CD14-positive monocyte (primary cell): ENCODE measurements around the gene USP11. TPM values are rescaled to one million over a fixed set of nuclear protein-coding genes. Genes with fewer than 3 reads are reported as not detected.
A peak's percentile ranks its signal among the peaks of the same experiment; 100 is the strongest.

Experiments
- DNase-seq, 3 donors: peaks; one replicate each; pipeline ENCODE4 v3.0.0-alpha.2; 2011 to 2022
- H2AFZ ChIP-seq: 2 replicates; pipeline ENCODE4 v1.6.0; 2012; ENCODE audit warnings: mild to moderate bottlenecking, low read depth, low read length, inconsistent platforms; ENCODE audit not compliant: insufficient read depth, poor library complexity, severe bottlenecking
- H3K27ac ChIP-seq, 2 donors: 1 replicate in 1 of 2; 2 replicates in 1 of 2; pipeline ENCODE4 v1.5.1; 2012 to 2013; ENCODE audit warnings: low read length in 2 of 2, control low read depth in 1 of 2, inconsistent platforms in 1 of 2, low read depth in 1 of 2, mild to moderate bottlenecking in 1 of 2
- H3K27me3 ChIP-seq, 2 donors: one replicate each; pipeline versions ENCODE4 v1.6.0 to v1.6.1; 2011 to 2013; ENCODE audit warnings: low read length in 2 of 2; ENCODE audit not compliant: control insufficient read depth in 2 of 2, insufficient read depth in 2 of 2
- H3K36me3 ChIP-seq, 2 donors: replicated peaks in 1 of 2; 1 replicate in 1 of 2; 2 replicates in 1 of 2; pipeline versions ENCODE4 v1.5.1 to v1.6.1; 2012 to 2013; ENCODE audit warnings: low read length in 2 of 2, control low read depth in 1 of 2, inconsistent platforms in 1 of 2, mild to moderate bottlenecking in 1 of 2; ENCODE audit not compliant: insufficient read depth in 2 of 2, control insufficient read depth in 1 of 2
- H3K4me1 ChIP-seq, 2 donors: 1 replicate in 1 of 2; 2 replicates in 1 of 2; pipeline versions ENCODE4 v1.5.1 to v1.6.1; 2012 to 2013; ENCODE audit warnings: low read length in 2 of 2, control low read depth in 1 of 2, inconsistent platforms in 1 of 2, mild to moderate bottlenecking in 1 of 2, moderate library complexity in 1 of 2; ENCODE audit not compliant: insufficient read depth in 2 of 2, control insufficient read depth in 1 of 2
- H3K4me2 ChIP-seq: replicated peaks from 2 replicates; pipeline ENCODE3; 2012; ENCODE audit warnings: low read length, moderate library complexity, mild to moderate bottlenecking; ENCODE audit not compliant: poor library complexity, severe bottlenecking; ENCODE audit errors: extremely low read depth
- H3K4me3 ChIP-seq, 3 experiments: fragments of 200-600 bp in 1 of 3; sonication (generic) in 1 of 3; replicated peaks in 1 of 3; 1 replicate in 2 of 3; 2 replicates in 1 of 3; pipeline ENCODE4 v1.5.1; 2011 to 2013; ENCODE audit warnings: low read length in 3 of 3, mild to moderate bottlenecking in 3 of 3, control low read depth in 2 of 3, low read depth in 2 of 3, inconsistent platforms in 1 of 3, moderate library complexity in 1 of 3
- H3K79me2 ChIP-seq: 2 replicates; pipeline ENCODE4 v1.6.0; 2012; ENCODE audit warnings: mild to moderate bottlenecking, control low read depth, inconsistent platforms, low read length, moderate library complexity; ENCODE audit not compliant: insufficient read depth
- H3K9ac ChIP-seq: 2 replicates; pipeline ENCODE4 v1.6.0; 2017; ENCODE audit warnings: low read length, mild to moderate bottlenecking; ENCODE audit not compliant: insufficient read depth, poor library complexity, severe bottlenecking
- H3K9me3 ChIP-seq, 2 donors: replicated peaks in 1 of 2; 1 replicate in 1 of 2; 2 replicates in 1 of 2; pipeline versions ENCODE4 v1.5.1 to v1.6.1; 2012 to 2013; ENCODE audit warnings: low read length in 2 of 2, control low read depth in 1 of 2; ENCODE audit not compliant: control insufficient read depth in 1 of 2, insufficient read depth in 1 of 2
- H4K20me1 ChIP-seq: 2 replicates; pipeline ENCODE4 v1.6.0; 2012; ENCODE audit warnings: mild to moderate bottlenecking, low read length, control low read depth, moderate library complexity; ENCODE audit not compliant: insufficient read depth
- H3K27ac Mint-ChIP-seq, 7 donors: one replicate each; pipeline ENCODE4 v1.8.0; 2020; ENCODE audit warnings: mild to moderate bottlenecking in 7 of 7, mixed read lengths in 7 of 7, moderate library complexity in 6 of 7, inconsistent platforms in 2 of 7
- H3K27me3 Mint-ChIP-seq, 3 donors: one replicate each; pipeline ENCODE4 v1.8.0; 2021 to 2022; ENCODE audit warnings: low read depth in 3 of 3, mild to moderate bottlenecking in 3 of 3, mixed read lengths in 3 of 3, moderate library complexity in 3 of 3, inconsistent platforms in 1 of 3
- H3K36me3 Mint-ChIP-seq, 2 donors: one replicate each; pipeline ENCODE4 v1.8.0; 2020; ENCODE audit warnings: mixed read lengths in 2 of 2, inconsistent platforms in 1 of 2, mild to moderate bottlenecking in 1 of 2
- H3K4me1 Mint-ChIP-seq: one replicate; pipeline ENCODE4 v1.8.0; 2020; ENCODE audit warnings: mild to moderate bottlenecking, mixed read lengths
- H3K4me3 Mint-ChIP-seq, 2 donors: one replicate each; pipeline ENCODE4 v1.8.0; 2020; ENCODE audit warnings: mild to moderate bottlenecking in 2 of 2, mixed read lengths in 2 of 2, moderate library complexity in 1 of 2
- H3K9me3 Mint-ChIP-seq, 7 donors: one replicate each; pipeline ENCODE4 v1.8.0; 2020 to 2022; ENCODE audit warnings: mixed read lengths in 7 of 7, mild to moderate bottlenecking in 6 of 7, moderate library complexity in 6 of 7, inconsistent platforms in 2 of 7
- WGBS: methylation state at CpG from one replicate; pipeline ENCODE4 v1.1.5; 2013; ENCODE audit warnings: missing lambda C conversion rate; ENCODE audit not compliant: insufficient coverage; 5-methylcytosine and 5-hydroxymethylcytosine counted together
- intact Hi-C, 2 donors: fragments of 100-400 bp; cut with micrococcal nuclease; formaldehyde crosslinking; loops; one replicate each; pipeline versions ENCODE4 v1.15.0 to v1.15.1; 2023
- polyA plus RNA-seq, 3 donors: library from polyadenylated mRNA; depleted of rRNA in 1 of 3; unstranded in 2 of 3; stranded (reverse) in 1 of 3; fragments of 300-500 nt in 2 of 3; fragments of >200 nt in 1 of 3; fragmentation: Illumina TruSeq in 2 of 3; gene quantifications; 1 replicate in 2 of 3; 2 replicates in 1 of 3; pipeline ENCODE4 v1.2.3, GENCODE V29; 2012 to 2021
- TF ChIP-seq, protein P1 (sequence below): fragments of 200-600 bp; IDR thresholded peaks from one replicate; pipeline ENCODE4 v1.8.0; 2022; ENCODE audit warnings: antibody characterized with exemption, mild to moderate bottlenecking

Gene USP11
- polyA plus RNA-seq, 3 donors: 6.7 to 9.7 (median 8.8) TPM

DNA sequence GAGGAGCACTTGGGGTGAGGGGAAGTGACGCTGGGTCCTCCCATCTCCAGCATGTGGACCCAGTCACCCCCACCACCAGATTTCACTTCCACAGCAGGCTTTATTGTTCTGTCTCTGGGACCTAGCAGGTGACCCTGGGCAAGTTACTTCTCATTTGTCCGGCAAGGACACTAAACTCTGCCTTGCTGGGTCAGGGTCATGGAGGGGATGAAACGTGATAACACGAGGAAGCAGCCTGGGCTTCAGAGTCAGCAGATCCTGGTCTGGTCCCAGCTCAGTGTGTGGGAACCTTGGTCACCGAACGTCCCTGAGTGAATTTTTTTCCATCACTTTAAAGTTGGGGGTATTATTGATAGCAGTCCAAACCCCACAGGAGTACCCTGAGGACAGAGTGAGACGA lies 35.3 kb upstream of the USP11 start:
- Mint-ChIP-seq H3K9me3 (no peaks in the 10 kb centered on the region), H3K4me3 (no peak overlapping the region), H3K4me1 (peaks cover 41% of the 10 kb centered on the region), H3K27ac (peak overlapping the region in 4 of 7 donors; percentile 54 to 89 (median 68)), H3K36me3 (peaks cover 51 to 75% of the 10 kb centered on the region in 2 donors), H3K27me3 (peaks cover 0 to 22% (median 0%) of the 10 kb centered on the region in 3 donors)
- Histone ChIP-seq H3K36me3 (peaks cover 43 to 60% of the 10 kb centered on the region in 2 donors), H3K4me2 (no peak overlapping the region), H3K27me3 (no peaks in the 10 kb centered on the region), H3K4me1 (peaks cover 38 to 39% of the 10 kb centered on the region in 2 donors), H3K79me2 (peaks cover 60% of the 10 kb centered on the region), H4K20me1 (peaks cover 70% of the 10 kb centered on the region), H3K9me3 (no peaks in the 10 kb centered on the region), H3K27ac (peak overlapping the region in 1 of 2 donors; percentile 59), H3K4me3 (no peak overlapping the region), H2AFZ (no peak overlapping the region), H3K9ac (no peak overlapping the region)
- DNase-seq: no peak
- TF ChIP-seq, protein P1, sequence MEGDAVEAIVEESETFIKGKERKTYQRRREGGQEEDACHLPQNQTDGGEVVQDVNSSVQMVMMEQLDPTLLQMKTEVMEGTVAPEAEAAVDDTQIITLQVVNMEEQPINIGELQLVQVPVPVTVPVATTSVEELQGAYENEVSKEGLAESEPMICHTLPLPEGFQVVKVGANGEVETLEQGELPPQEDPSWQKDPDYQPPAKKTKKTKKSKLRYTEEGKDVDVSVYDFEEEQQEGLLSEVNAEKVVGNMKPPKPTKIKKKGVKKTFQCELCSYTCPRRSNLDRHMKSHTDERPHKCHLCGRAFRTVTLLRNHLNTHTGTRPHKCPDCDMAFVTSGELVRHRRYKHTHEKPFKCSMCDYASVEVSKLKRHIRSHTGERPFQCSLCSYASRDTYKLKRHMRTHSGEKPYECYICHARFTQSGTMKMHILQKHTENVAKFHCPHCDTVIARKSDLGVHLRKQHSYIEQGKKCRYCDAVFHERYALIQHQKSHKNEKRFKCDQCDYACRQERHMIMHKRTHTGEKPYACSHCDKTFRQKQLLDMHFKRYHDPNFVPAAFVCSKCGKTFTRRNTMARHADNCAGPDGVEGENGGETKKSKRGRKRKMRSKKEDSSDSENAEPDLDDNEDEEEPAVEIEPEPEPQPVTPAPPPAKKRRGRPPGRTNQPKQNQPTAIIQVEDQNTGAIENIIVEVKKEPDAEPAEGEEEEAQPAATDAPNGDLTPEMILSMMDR: no peak
- intact Hi-C loops: loop anchor here (10.0 kb wide), 3 partner anchors 187 to 637 kb away; partner anchors contain the start of gene ZNF81 (in 1 of the 2)
- WGBS: no CpG with 5 or more reads among the region's 7 CpGs

DNA sequence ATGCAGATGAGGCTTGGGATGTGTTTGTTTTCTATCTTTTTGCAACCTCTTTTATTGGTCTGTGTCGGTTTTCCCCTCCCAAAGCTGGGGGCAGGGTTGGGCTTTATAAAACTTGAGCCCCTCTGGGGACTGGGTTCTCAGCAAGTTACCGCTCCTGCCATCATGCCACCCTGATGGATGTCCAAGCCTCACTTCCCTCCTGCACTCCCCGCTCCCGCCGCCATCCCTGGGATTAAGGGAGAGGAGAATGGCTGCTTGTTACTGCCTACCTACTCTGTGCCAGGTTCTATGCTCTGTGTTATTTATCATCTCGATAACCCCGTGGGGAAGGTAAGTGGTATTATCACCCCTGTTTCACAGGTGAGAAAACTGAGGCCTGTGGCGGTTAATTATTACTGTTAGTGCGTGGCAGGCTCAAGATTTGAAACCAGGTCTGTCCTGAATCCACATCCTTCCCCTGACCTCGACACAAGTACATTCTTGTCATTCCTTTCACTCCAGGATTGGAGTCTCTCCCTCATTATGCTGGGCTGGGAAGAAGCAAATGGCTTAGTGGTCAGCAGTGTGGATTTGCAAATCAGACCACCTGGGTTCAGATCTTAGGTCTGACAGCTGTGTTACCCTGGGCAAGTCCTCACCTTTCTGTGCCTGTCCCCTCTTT lies 34.7 kb upstream of the USP11 start:
- Mint-ChIP-seq H3K4me1 (peaks cover 35% of the 10 kb centered on the region), H3K27ac (peak overlapping the region in 2 of 7 donors; percentile 31 to 70), H3K36me3 (peaks cover 55 to 82% of the 10 kb centered on the region in 2 donors), H3K9me3 (no peaks in the 10 kb centered on the region), H3K4me3 (no peak overlapping the region), H3K27me3 (peaks cover 0 to 21% (median 0%) of the 10 kb centered on the region in 3 donors)
- peaks cover 31 to 33% of the 10 kb centered on the region in 2 donors for H3K4me1 ChIP-seq
- TF ChIP-seq, protein P1: no peak
- H3K9me3 ChIP-seq: no peaks in the 10 kb centered on the region
- H3K9ac ChIP-seq: no peak overlapping the region
- no peak overlapping the region for H3K4me2 ChIP-seq
- DNase-seq: no peak
- H3K27ac ChIP-seq: peak overlapping the region in 1 of 2 donors; percentile 1
- intact Hi-C loops: loop anchor here (10.0 kb wide), 3 partner anchors 187 to 637 kb away; partner anchors contain the start of gene ZNF81 (in 1 of the 2)
- H3K27me3 ChIP-seq: no peaks in the 10 kb centered on the region
- peaks cover 76% of the 10 kb centered on the region for H4K20me1 ChIP-seq
- H3K36me3 ChIP-seq: peaks cover 50 to 67% of the 10 kb centered on the region in 2 donors
- no CpG with 5 or more reads among the region's 10 CpGs for WGBS
- peaks cover 60% of the 10 kb centered on the region for H3K79me2 ChIP-seq
- no peak overlapping the region for H2AFZ ChIP-seq
- H3K4me3 ChIP-seq: no peak overlapping the region
